ENCODE data around the gene UPF2. TPM values are rescaled to one million over a fixed set of nuclear protein-coding genes. Genes with fewer than 3 reads are reported as not detected.
A peak's percentile ranks its signal among the peaks of the same experiment; 100 is the strongest.

The UPF2 gene
- 25.4 to 26.8 TPM (median 26.4 TPM) in 3 replicates for total RNA-seq

- peaks cover 20% of the 10 kb centered on the region for H3K4me1 Mint-ChIP-seq
- H3K27me3 Mint-ChIP-seq (ENCODE audit: low read depth), result peaks cover 5% of the 10 kb centered on the region
- no peak for TF ChIP-seq CTCF (IDR thresholded peaks at IDR 0.05; ENCODE audit: unreplicated experiment)
- no peaks in the 10 kb centered on the region for H3K36me3 Mint-ChIP-seq
- peak within 1 kb of the TSS; percentile 87 for H3K4me3 Mint-ChIP-seq
- DNase-seq (ENCODE audit: low spot score in 2 of 2, unreplicated experiment in 2 of 2), result peak; percentile 95
- peak within 1 kb of the TSS; percentile 99 for H3K27ac Mint-ChIP-seq
- H3K9me3 Mint-ChIP-seq, result peaks cover 4% of the 10 kb centered on the region
Measured at GRCh38 chr10:12042797-12043651, at the start of gene UPF2. TSS of gene UPF2 (minus strand) at chr10:12042809. CDS start at chr10:12035423, 7,386 bp downstream.

GRCh38 chr10:12091421-12091820, 48.8 kb upstream of the UPF2 start:
- H3K27me3 Mint-ChIP-seq (ENCODE audit: low read depth), result no peaks in the 10 kb centered on the region
- no peak for TF ChIP-seq CTCF (IDR thresholded peaks at IDR 0.05; ENCODE audit: unreplicated experiment)
- H3K9me3 Mint-ChIP-seq, result no peaks in the 10 kb centered on the region
- H3K36me3 Mint-ChIP-seq, result peaks cover 42% of the 10 kb centered on the region
- H3K4me3 Mint-ChIP-seq, result no peak overlapping the region
- no peaks in the 10 kb centered on the region for H3K4me1 Mint-ChIP-seq
- no peak overlapping the region for H3K27ac Mint-ChIP-seq
- DNase-seq (ENCODE audit: low spot score in 2 of 2, unreplicated experiment in 2 of 2), result no peak

GRCh38 chr10:12088919-12089318, 46.3 kb upstream of the UPF2 start:
- no peaks in the 10 kb centered on the region for H3K9me3 Mint-ChIP-seq
- H3K27me3 Mint-ChIP-seq (ENCODE audit: low read depth), result no peaks in the 10 kb centered on the region
- DNase-seq (ENCODE audit: low spot score in 2 of 2, unreplicated experiment in 2 of 2), result no peak
- H3K4me1 Mint-ChIP-seq, result no peaks in the 10 kb centered on the region
- H3K36me3 Mint-ChIP-seq, result peaks cover 42% of the 10 kb centered on the region
- no peak overlapping the region for H3K4me3 Mint-ChIP-seq
- no peak overlapping the region for H3K27ac Mint-ChIP-seq
- TF ChIP-seq CTCF (IDR thresholded peaks at IDR 0.05; ENCODE audit: unreplicated experiment), result no peak

- no peaks in the 10 kb centered on the region for H3K27me3 Mint-ChIP-seq (ENCODE audit: low read depth)
- H3K36me3 Mint-ChIP-seq, result peaks cover 17% of the 10 kb centered on the region
- no peak for DNase-seq (ENCODE audit: low spot score in 2 of 2, unreplicated experiment in 2 of 2)
- H3K9me3 Mint-ChIP-seq, result no peaks in the 10 kb centered on the region
- no peaks in the 10 kb centered on the region for H3K4me1 Mint-ChIP-seq
- TF ChIP-seq CTCF (IDR thresholded peaks at IDR 0.05; ENCODE audit: unreplicated experiment), result no peak
- no peak overlapping the region for H3K4me3 Mint-ChIP-seq
- no peak overlapping the region for H3K27ac Mint-ChIP-seq
Measured at GRCh38 chr10:12081879-12082557, 39.4 kb upstream of the UPF2 start.

GRCh38 chr10:12081470-12081869, 38.9 kb upstream of the UPF2 start:
- Mint-ChIP-seq H3K27me3 (ENCODE audit: low read depth) (no peaks in the 10 kb centered on the region), H3K36me3 (peaks cover 15% of the 10 kb centered on the region), H3K27ac (no peak overlapping the region), H3K4me1 (no peaks in the 10 kb centered on the region), H3K9me3 (no peaks in the 10 kb centered on the region), H3K4me3 (no peak overlapping the region)
- no peak for DNase-seq (ENCODE audit: low spot score in 2 of 2, unreplicated experiment in 2 of 2)
- TF ChIP-seq CTCF (IDR thresholded peaks at IDR 0.05; ENCODE audit: unreplicated experiment), result no peak

Measured in mesothelial cell of epicardium (in vitro differentiated cells).